Measurements from ENCODE around the gene LRATD1. TPM values are rescaled to one million over a fixed set of nuclear protein-coding genes. Genes with fewer than 3 reads are reported as not detected.

Gene LRATD1
- total RNA-seq, 6 experiments from 2014 or later = 0.79 to 3.8 (median 2.1) TPM

GRCh38 chr2:14615121-14615520 lies 17.4 kb upstream of the LRATD1 start:
- intact Hi-C loops (cut with DNase I) = no loop called here
- no peaks in the 10 kb centered on the region for H3K36me3 ChIP-seq
- H3K27me3 ChIP-seq = no peaks in the 10 kb centered on the region
- TF ChIP-seq POLR2A (IDR thresholded peaks at IDR 0.05) = no peak
- no peak for TF ChIP-seq CTCF (IDR thresholded peaks at IDR 0.05)
- no peak for ATAC-seq
- H3K4me1 ChIP-seq = no peaks in the 10 kb centered on the region
- no peak for DNase-seq
- H3K4me3 ChIP-seq = no peak overlapping the region
- H3K9me3 ChIP-seq = no peaks in the 10 kb centered on the region
- no peak overlapping the region for H3K27ac ChIP-seq

- Histone ChIP-seq H3K4me3 (no peak overlapping the region), H3K27me3 (no peaks in the 10 kb centered on the region), H3K36me3 (no peaks in the 10 kb centered on the region), H3K4me1 (no peaks in the 10 kb centered on the region), H3K27ac (no peak overlapping the region), H3K9me3 (no peaks in the 10 kb centered on the region)
- TF ChIP-seq POLR2A (IDR thresholded peaks at IDR 0.05) (no peak), CTCF (IDR thresholded peaks at IDR 0.05) (no peak)
- WGBS (ENCODE audit: insufficient coverage, low coverage, low lambda C conversion rate, missing lambda C conversion rate) = 65% methylated on average over 9 of the region's 9 CpGs
- DNase-seq (no peak), ATAC-seq (no peak)
- intact Hi-C loops (cut with DNase I) = no loop called here
Measured at GRCh38 chr2:14615760-14616159, 16.8 kb upstream of the LRATD1 start.

DNA sequence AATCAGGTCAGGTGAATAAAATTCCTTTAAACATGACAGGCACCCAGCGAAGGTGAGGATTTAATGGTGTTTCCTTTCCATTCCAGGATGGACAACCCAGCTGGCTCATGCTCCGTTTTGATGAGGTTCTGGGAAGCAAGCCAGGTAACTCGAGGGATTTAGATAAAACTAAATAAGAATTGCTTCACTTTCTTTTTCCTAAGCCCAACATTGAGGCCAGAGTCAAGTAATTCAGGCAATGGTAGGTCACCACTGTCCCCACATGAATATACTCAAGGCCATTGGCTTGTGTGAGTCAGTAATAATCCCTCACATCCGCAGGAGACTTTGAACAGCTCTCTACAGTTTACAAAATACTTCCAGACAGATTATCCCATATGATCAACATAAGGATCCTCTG lies 16.2 kb upstream of the LRATD1 start:
- Histone ChIP-seq H3K4me3 (no peak overlapping the region), H3K36me3 (no peaks in the 10 kb centered on the region), H3K4me1 (no peaks in the 10 kb centered on the region), H3K27ac (no peak overlapping the region), H3K27me3 (no peaks in the 10 kb centered on the region), H3K9me3 (no peaks in the 10 kb centered on the region)
- intact Hi-C loops (cut with DNase I) = no loop called here
- DNase-seq = peak in 1 of 3 donors; percentile 53
- TF ChIP-seq CTCF (IDR thresholded peaks at IDR 0.05) (no peak), POLR2A (IDR thresholded peaks at IDR 0.05) (no peak)
- ATAC-seq = peak in 3 of 4 donors; percentile 28 to 83 (median 61)
- 32% methylated on average over 2 of the region's 4 CpGs for WGBS (ENCODE audit: insufficient coverage, low coverage, low lambda C conversion rate, missing lambda C conversion rate)

- Histone ChIP-seq H3K36me3 (no peaks in the 10 kb centered on the region), H3K4me1 (no peaks in the 10 kb centered on the region), H3K4me3 (no peak overlapping the region), H3K9me3 (no peaks in the 10 kb centered on the region), H3K27me3 (no peaks in the 10 kb centered on the region), H3K27ac (no peak overlapping the region)
- 63% methylated on average over 6 of the region's 6 CpGs for WGBS (ENCODE audit: insufficient coverage, low coverage, low lambda C conversion rate, missing lambda C conversion rate)
- intact Hi-C loops (cut with DNase I) = no loop called here
- ATAC-seq = no peak
- no peak for TF ChIP-seq POLR2A (IDR thresholded peaks at IDR 0.05)
- DNase-seq = no peak
Measured at GRCh38 chr2:14616950-14617349, 15.6 kb upstream of the LRATD1 start.

- H3K36me3 ChIP-seq = no peaks in the 10 kb centered on the region
- no peak for TF ChIP-seq POLR2A (IDR thresholded peaks at IDR 0.05)
- no peak for TF ChIP-seq CTCF (IDR thresholded peaks at IDR 0.05)
- H3K27ac ChIP-seq = no peak overlapping the region
- ATAC-seq = no peak
- no peaks in the 10 kb centered on the region for H3K4me1 ChIP-seq
- H3K9me3 ChIP-seq = no peaks in the 10 kb centered on the region
- WGBS (ENCODE audit: insufficient coverage, low coverage, low lambda C conversion rate, missing lambda C conversion rate) = 53% methylated on average over 3 of the region's 3 CpGs
- no peak for DNase-seq
- H3K4me3 ChIP-seq = no peak overlapping the region
- intact Hi-C loops (cut with DNase I) = no loop called here
- no peaks in the 10 kb centered on the region for H3K27me3 ChIP-seq
Measured at GRCh38 chr2:14619441-14619840, 13.1 kb upstream of the LRATD1 start.
